Loucy (cell line): ENCODE measurements around the gene ANKRD9.
A peak's percentile ranks its signal among the peaks of the same experiment; 100 is the strongest.

Experiments used
- H2AFZ ChIP-seq: fragments of 200-600 bp; sonication (generic); 2 replicates; pipeline ENCODE4 v1.6.0; 2016; ENCODE audit warnings: antibody characterized with exemption, mild to moderate bottlenecking, low read length, moderate library complexity
- H3F3A ChIP-seq: fragments of 200-600 bp; 2 replicates; pipeline ENCODE4 v1.6.0; 2016; ENCODE audit warnings: antibody characterized with exemption, low read depth, mild to moderate bottlenecking
- H3K27me3 ChIP-seq: fragments of 200-600 bp; sonication (generic); 2 replicates; pipeline ENCODE4 v1.6.1; 2014; ENCODE audit warnings: low read length, mild to moderate bottlenecking; ENCODE audit not compliant: insufficient read depth, poor library complexity, severe bottlenecking
- H3K36me3 ChIP-seq: fragments of 200-600 bp; sonication (generic); 2 replicates; pipeline ENCODE4 v1.6.1; 2016; ENCODE audit warnings: low read length; ENCODE audit not compliant: insufficient read depth
- H3K4me1 ChIP-seq: fragments of 200-600 bp; sonication (generic); 2 replicates; pipeline ENCODE4 v1.5.1; 2014; ENCODE audit warnings: low read length, mild to moderate bottlenecking; ENCODE audit not compliant: insufficient read depth, poor library complexity, severe bottlenecking
- H3K4me2 ChIP-seq: fragments of 200-600 bp; sonication (generic); 2 replicates; pipeline ENCODE4 v1.6.0; 2014; ENCODE audit warnings: antibody characterized with exemption, low read length, low read depth, mild to moderate bottlenecking; ENCODE audit not compliant: poor library complexity, severe bottlenecking
- H3K4me3 ChIP-seq: fragments of 200-600 bp; sonication (generic); 2 replicates; pipeline ENCODE4 v1.5.1; 2014; ENCODE audit warnings: low read length, mild to moderate bottlenecking, mixed read lengths; ENCODE audit not compliant: poor library complexity, severe bottlenecking
- H3K79me2 ChIP-seq: fragments of 200-600 bp; sonication (generic); 2 replicates; pipeline ENCODE4 v1.6.1; 2014; ENCODE audit warnings: low read length; ENCODE audit not compliant: insufficient read depth
- H3K9ac ChIP-seq: fragments of 200-600 bp; sonication (generic); 2 replicates; pipeline ENCODE4 v1.6.0; 2014; ENCODE audit warnings: mild to moderate bottlenecking, low read depth, low read length, moderate library complexity; ENCODE audit not compliant: poor library complexity, severe bottlenecking
- H3K9me2 ChIP-seq: fragments of 200-600 bp; sonication (generic); replicated peaks from 2 replicates; pipeline ENCODE4 v1.6.1; 2016; ENCODE audit warnings: low read depth, low read length, mixed read lengths
- H3K9me3 ChIP-seq: fragments of 200-600 bp; sonication (generic); 2 replicates; pipeline ENCODE4 v1.6.1; 2014; ENCODE audit warnings: mild to moderate bottlenecking, antibody characterized with exemption, low read length, low read depth; ENCODE audit not compliant: insufficient read depth
- H4K20me1 ChIP-seq: fragments of 200-600 bp; sonication (generic); 2 replicates; pipeline ENCODE4 v1.6.0; 2014; ENCODE audit warnings: antibody characterized with exemption, low read length, mild to moderate bottlenecking; ENCODE audit not compliant: insufficient read depth, poor library complexity, severe bottlenecking
- EZH2phosphoT487 ChIP-seq: fragments of 200-600 bp; IDR thresholded peaks from 2 replicates; pipeline ENCODE4 v1.6.1; 2018; ENCODE audit warnings: antibody characterized with exemption, mild to moderate bottlenecking, moderate library complexity, borderline replicate concordance
- TF ChIP-seq, protein P1 (sequence below): fragments of 200-600 bp; sonication (generic); conservative IDR thresholded peaks from 2 replicates; pipeline ENCODE4 v1.5.1; 2014; ENCODE audit warnings: mild to moderate bottlenecking, antibody characterized with exemption, low read length

Gene ANKRD9

GRCh38 chr14:102511538-102511937, 2.0 kb upstream of the ANKRD9 start:
- Histone ChIP-seq H3K9me2 (no peaks in the 10 kb centered on the region), H3K4me3 (no peak overlapping the region), H3F3A (no peaks in the 10 kb centered on the region), H3K9me3 (no peaks in the 10 kb centered on the region), H3K79me2 (no peaks in the 10 kb centered on the region), H3K9ac (no peak overlapping the region), H3K4me1 (peaks cover 3% of the 10 kb centered on the region), H4K20me1 (no peaks in the 10 kb centered on the region), H3K4me2 (no peak overlapping the region), H3K27me3 (no peaks in the 10 kb centered on the region), H3K36me3 (no peaks in the 10 kb centered on the region), H2AFZ (no peak overlapping the region)
- no peak for TF ChIP-seq EZH2phosphoT487
- TF ChIP-seq, protein P1, sequence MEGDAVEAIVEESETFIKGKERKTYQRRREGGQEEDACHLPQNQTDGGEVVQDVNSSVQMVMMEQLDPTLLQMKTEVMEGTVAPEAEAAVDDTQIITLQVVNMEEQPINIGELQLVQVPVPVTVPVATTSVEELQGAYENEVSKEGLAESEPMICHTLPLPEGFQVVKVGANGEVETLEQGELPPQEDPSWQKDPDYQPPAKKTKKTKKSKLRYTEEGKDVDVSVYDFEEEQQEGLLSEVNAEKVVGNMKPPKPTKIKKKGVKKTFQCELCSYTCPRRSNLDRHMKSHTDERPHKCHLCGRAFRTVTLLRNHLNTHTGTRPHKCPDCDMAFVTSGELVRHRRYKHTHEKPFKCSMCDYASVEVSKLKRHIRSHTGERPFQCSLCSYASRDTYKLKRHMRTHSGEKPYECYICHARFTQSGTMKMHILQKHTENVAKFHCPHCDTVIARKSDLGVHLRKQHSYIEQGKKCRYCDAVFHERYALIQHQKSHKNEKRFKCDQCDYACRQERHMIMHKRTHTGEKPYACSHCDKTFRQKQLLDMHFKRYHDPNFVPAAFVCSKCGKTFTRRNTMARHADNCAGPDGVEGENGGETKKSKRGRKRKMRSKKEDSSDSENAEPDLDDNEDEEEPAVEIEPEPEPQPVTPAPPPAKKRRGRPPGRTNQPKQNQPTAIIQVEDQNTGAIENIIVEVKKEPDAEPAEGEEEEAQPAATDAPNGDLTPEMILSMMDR = no peak

DNA sequence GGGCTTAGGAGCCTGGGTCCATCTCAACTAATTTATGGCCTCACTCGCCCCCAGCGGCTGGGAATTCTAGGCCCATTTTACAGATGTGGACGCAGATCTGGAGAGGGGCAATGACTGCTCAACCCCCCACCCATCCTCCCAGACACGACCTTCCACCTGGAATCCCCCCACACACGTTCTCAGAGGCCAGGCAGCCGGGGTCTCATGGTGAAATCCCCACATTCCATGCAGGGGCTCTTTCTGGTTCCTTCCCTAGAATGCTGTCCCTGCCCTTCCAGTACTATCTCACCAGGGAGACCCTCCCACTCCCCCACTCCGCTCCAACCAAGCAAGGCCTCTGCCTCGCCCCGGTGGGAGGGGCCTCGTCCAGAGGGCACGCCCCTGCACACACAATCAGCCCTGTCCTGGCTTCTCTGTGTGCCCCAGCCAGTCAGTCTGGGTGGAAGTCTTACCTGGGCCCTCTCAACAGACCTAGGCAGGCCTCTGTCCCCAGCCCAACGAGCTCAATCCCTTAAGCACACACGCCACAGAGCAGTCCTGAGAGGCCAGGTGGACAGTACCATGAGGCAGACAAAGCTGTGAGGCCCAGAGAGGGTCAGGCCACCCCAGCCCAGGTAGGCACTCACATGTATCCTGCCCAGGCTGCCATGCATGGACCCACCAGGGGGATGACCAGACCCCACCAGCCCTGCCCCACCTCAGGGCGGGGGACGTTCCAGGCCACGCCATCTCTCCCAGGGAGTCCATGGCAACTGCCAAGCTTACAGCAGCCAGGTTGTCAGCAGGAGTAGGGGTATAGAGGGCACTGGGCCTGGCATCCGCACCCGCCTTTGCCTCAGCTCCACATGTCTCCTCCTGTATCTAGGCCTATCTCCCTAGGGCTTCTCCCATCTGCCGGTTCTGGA, 1.3 kb upstream of the ANKRD9 start:
- H3K79me2 ChIP-seq = no peaks in the 10 kb centered on the region
- no peaks in the 10 kb centered on the region for H3K36me3 ChIP-seq
- H3K9me3 ChIP-seq = no peaks in the 10 kb centered on the region
- H4K20me1 ChIP-seq = no peaks in the 10 kb centered on the region
- no peak overlapping the region for H3K9ac ChIP-seq
- no peaks in the 10 kb centered on the region for H3F3A ChIP-seq
- peak overlapping the region; percentile 81; the same call in 1 of the 2 replicates for H2AFZ ChIP-seq
- H3K4me2 ChIP-seq = peak overlapping the region; percentile 74
- H3K9me2 ChIP-seq = no peaks in the 10 kb centered on the region
- H3K4me3 ChIP-seq = peak overlapping the region; percentile 69
- no peak for TF ChIP-seq EZH2phosphoT487
- TF ChIP-seq, protein P1 = no peak
- no peaks in the 10 kb centered on the region for H3K27me3 ChIP-seq
- no peaks in the 10 kb centered on the region for H3K4me1 ChIP-seq

DNA sequence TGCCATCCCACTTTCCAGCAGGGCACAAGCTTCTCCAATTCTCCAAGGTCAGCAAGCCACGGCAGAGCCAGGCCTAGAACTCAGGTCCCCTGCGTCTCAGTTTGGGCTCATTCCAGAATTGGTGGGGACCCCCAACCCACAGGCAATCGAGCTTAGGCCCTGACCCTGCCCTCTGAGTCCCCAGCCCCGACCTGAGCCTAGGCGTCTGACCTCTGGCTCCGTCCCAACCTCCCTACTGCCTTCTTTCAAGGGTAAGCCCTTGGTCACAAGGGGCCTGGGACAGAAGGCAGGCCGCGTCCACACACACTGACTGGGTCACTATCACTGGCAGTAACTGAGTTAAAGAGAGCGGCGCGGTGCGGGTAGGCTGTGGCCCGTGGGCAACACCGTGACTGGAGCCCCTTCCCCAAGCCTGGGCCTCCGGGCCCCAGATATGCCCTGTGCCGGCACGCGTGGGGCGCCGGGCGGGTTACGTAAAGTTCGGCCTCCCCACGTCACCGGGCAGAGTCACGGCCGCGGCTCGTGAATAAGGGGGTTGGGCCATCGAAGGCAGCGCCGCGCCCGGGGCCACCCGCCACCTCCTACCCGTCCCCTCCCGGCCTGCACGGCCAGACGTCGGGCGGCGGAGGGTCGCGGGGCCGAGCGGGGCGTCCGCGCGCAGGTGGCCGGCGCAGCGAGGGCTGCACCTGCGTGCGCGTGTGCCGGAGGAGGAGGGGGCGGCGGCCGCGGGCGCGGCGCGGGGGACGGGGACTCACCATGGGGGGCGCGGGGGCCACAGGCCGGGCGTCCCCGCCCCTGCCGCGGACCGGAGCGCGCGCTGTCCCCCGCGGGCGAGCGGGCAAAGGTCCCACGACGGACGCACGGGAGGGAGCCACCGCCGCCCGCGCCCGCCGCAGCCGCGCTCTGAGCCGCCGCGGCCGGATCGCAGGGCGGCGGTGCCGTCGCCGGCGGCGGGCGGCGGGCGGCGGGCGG, 516 bp downstream of the ANKRD9 start:
- Histone ChIP-seq H3K9me3 (no peaks in the 10 kb centered on the region), H3K9ac (no peak overlapping the region), H3K79me2 (no peaks in the 10 kb centered on the region), H2AFZ (no peak overlapping the region), H3K36me3 (no peaks in the 10 kb centered on the region), H3K4me3 (no peak overlapping the region), H3F3A (no peaks in the 10 kb centered on the region), H3K9me2 (no peaks in the 10 kb centered on the region), H3K4me1 (no peaks in the 10 kb centered on the region), H3K27me3 (no peaks in the 10 kb centered on the region), H3K4me2 (no peak overlapping the region), H4K20me1 (no peaks in the 10 kb centered on the region)
- no peak for TF ChIP-seq EZH2phosphoT487
- TF ChIP-seq, protein P1 = no peak
